HG03565 (cell line): ENCODE data around the gene COCH.
A peak's percentile ranks its signal among the peaks of the same experiment; 100 is the strongest.

Experiments
- ATAC-seq: cut with Tn5 transposase; IDR thresholded peaks from one replicate; pipeline ENCODE4 v1.9.1; 2021; ENCODE audit warnings: mild to moderate bottlenecking, moderate library complexity; ENCODE audit not compliant: unreplicated experiment

The COCH gene

GRCh38 chr14:30874120-30874998, at the start of gene COCH:
TSS of gene COCH (plus strand) at chr14:30874559. CDS start at chr14:30874939, 380 bp downstream.
- peak; percentile 65 for ATAC-seq

GRCh38 chr14:30826070-30826469, 48.3 kb upstream of the COCH start:
- no peak for ATAC-seq

GRCh38 chr14:30829853-30830252, 44.5 kb upstream of the COCH start:
- no peak for ATAC-seq

GRCh38 chr14:30834353-30834752, 40.0 kb upstream of the COCH start:
- ATAC-seq, result no peak

- no peak for ATAC-seq
Observed at GRCh38 chr14:30838351-30838750, 36.0 kb upstream of the COCH start.

- ATAC-seq, result no peak
Observed at GRCh38 chr14:30840086-30840779, 34.1 kb upstream of the COCH start.

- no peak for ATAC-seq
Observed at GRCh38 chr14:30842431-30842830, 31.9 kb upstream of the COCH start.

- no peak for ATAC-seq
Observed at GRCh38 chr14:30848449-30849240, 25.7 kb upstream of the COCH start.

GRCh38 chr14:30849354-30849753, 25.0 kb upstream of the COCH start:
- peak; percentile 94 for ATAC-seq

GRCh38 chr14:30849983-30850382, 24.4 kb upstream of the COCH start:
- no peak for ATAC-seq

- ATAC-seq, result no peak
Observed at GRCh38 chr14:30853946-30854345, 20.4 kb upstream of the COCH start.

GRCh38 chr14:30854492-30854891, 19.9 kb upstream of the COCH start:
- peak; percentile 63 for ATAC-seq

- ATAC-seq, result peak; percentile 42
Observed at GRCh38 chr14:30855345-30856037, 18.9 kb upstream of the COCH start.

GRCh38 chr14:30861200-30861599, 13.2 kb upstream of the COCH start:
- ATAC-seq, result no peak

GRCh38 chr14:30864934-30865333, 9.4 kb upstream of the COCH start:
- ATAC-seq, result no peak

GRCh38 chr14:30868736-30869135, 5.6 kb upstream of the COCH start:
- ATAC-seq, result no peak

- no peak for ATAC-seq
Observed at GRCh38 chr14:30869551-30870155, 4.7 kb upstream of the COCH start.

GRCh38 chr14:30872602-30873001, 1.8 kb upstream of the COCH start:
- ATAC-seq, result no peak

GRCh38 chr14:30873308-30874119, 845 bp upstream of the COCH start:
- no peak for ATAC-seq
